Ovary (tissue), 3 donors: Measurements from ENCODE around the gene KCNIP4.

Experiments
- POLR2A ChIP-seq: fragments of 450-650 bp; IDR thresholded peaks from one replicate; pipeline ENCODE4 v1.6.1; 2017; ENCODE audit warnings: antibody characterized with exemption, mild to moderate bottlenecking, moderate library complexity
- TF ChIP-seq, protein P1 (sequence below), 3 donors: fragments of 450-650 bp in 2 of 3; fragments of 200-600 bp in 1 of 3; IDR thresholded peaks; one replicate each; pipeline versions ENCODE4 v1.5.1 to v1.8.0; 2016 to 2022; ENCODE audit warnings: antibody characterized with exemption in 3 of 3, mild to moderate bottlenecking in 1 of 3
- donor health status: DM: no; HTN: no; CAD: no.

- TF ChIP-seq, protein P1, sequence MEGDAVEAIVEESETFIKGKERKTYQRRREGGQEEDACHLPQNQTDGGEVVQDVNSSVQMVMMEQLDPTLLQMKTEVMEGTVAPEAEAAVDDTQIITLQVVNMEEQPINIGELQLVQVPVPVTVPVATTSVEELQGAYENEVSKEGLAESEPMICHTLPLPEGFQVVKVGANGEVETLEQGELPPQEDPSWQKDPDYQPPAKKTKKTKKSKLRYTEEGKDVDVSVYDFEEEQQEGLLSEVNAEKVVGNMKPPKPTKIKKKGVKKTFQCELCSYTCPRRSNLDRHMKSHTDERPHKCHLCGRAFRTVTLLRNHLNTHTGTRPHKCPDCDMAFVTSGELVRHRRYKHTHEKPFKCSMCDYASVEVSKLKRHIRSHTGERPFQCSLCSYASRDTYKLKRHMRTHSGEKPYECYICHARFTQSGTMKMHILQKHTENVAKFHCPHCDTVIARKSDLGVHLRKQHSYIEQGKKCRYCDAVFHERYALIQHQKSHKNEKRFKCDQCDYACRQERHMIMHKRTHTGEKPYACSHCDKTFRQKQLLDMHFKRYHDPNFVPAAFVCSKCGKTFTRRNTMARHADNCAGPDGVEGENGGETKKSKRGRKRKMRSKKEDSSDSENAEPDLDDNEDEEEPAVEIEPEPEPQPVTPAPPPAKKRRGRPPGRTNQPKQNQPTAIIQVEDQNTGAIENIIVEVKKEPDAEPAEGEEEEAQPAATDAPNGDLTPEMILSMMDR (IDR thresholded peaks at IDR 0.05) = no peak
- no peak for TF ChIP-seq POLR2A
These were observed 1046.7 kb downstream of the KCNIP4 start for GRCh38 chr4:20901851-20902250.
